HG02870 (cell line): ENCODE data around the gene RITA1.
A peak's percentile ranks its signal among the peaks of the same experiment; 100 is the strongest.

Source experiments
- ATAC-seq: cut with Tn5 transposase; IDR thresholded peaks from one replicate; pipeline ENCODE4 v1.9.1; 2021; ENCODE audit warnings: mild to moderate bottlenecking, moderate library complexity; ENCODE audit not compliant: unreplicated experiment

RITA1 gene

GRCh38 chr12:113152835-113153814, 32.4 kb upstream of the RITA1 start:
- ATAC-seq = peak; percentile 44

GRCh38 chr12:113154351-113154973, 31.1 kb upstream of the RITA1 start:
- no peak for ATAC-seq

GRCh38 chr12:113155060-113155459, 30.5 kb upstream of the RITA1 start:
- no peak for ATAC-seq

GRCh38 chr12:113155646-113156045, 29.9 kb upstream of the RITA1 start:
- ATAC-seq = no peak

GRCh38 chr12:113157218-113157859, 28.2 kb upstream of the RITA1 start:
- no peak for ATAC-seq

- no peak for ATAC-seq
These were observed 26.9 kb upstream of the RITA1 start for GRCh38 chr12:113158439-113159203.

- no peak for ATAC-seq
These were observed 25.6 kb upstream of the RITA1 start for GRCh38 chr12:113159937-113160336.

DNA sequence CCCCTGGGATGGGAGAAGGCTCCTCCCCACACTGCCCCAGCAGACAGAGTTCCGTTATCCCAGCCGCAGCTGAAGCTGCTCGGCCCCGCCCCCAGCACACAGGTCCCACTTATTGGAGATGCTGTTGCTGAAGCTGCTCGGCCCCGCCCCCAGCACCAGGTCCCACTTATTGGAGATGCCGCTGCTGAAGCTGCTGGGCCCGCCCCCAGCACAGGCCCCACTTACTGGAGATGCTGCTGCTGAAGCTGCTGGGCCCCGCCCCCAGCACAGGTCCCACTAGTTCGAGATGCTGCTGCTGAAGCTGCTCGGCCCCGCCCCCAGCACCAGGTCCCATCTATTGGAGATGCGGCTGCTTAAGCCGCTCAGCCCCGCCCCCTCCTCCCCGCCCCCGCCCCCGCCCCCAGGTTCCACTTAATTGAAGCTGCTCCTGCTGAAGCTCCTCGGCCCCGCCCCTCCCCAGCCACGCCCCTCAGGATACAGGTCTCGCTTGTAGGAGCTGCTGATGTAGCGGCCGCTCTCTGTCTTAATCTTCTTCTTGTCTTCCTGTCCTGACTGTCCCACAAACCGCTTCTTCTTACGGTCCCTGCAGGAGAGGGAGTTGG, 24.0 kb upstream of the RITA1 start:
- ATAC-seq = no peak

DNA sequence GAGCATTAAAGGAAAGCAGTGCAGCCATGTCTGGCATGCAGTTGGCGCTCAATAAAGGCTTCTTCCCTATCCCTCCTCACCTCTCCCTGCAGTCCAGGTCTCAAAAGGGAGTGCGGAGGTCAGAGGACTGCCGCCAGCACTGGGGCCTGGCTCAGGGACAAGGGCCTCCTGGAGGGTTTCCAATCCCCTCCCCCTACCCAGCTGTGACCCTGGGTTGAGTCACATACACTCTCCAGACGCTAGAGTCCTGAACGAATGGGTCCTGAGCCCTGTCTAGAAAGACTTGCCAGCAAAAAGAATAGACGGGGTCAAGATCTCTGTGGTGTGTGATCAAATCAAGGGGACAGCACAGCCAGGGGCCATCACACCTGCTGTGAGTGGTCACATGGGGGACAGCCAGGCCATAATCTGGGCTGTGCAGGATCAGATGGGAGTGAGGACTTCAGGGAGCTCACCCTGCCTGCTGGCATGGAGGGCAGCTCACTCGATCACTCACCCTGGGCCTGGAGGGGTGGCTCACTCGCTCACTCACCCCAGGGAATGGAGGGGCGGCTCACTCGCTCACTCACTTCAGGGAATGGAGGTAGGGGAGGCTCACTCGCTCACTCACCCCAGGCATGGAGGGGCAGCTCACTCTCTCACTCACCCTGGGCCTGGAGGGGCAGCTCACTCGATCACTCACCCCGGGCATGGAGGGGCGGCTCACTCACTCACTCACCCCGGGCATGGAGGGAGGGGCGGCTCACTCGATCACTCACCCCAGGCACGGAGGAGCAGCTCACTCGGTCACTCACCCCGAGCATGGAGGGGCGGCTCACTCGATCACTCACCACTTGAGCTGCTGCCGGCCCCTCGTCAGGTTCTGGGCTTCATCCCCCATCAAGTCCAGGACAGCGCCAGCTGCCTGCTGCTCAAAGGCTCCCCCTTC, 23.2 kb upstream of the RITA1 start:
- ATAC-seq = no peak

DNA sequence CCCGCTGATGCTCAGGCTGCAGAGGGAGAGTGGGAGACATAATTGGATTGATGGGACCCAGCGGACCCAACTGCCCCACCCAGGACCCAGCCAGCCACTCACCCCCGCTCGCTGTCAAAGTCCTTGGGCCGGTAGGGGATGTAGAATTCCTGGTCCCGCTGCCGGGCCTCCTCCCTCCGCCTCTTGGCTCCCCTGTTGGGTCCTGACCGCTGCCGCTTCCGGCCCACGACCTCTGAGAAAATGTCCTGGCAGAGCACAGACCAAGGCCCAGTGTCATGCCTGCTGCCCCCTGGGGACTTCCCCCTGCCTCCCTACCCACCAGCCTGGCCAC, 22.5 kb upstream of the RITA1 start:
- no peak for ATAC-seq

DNA sequence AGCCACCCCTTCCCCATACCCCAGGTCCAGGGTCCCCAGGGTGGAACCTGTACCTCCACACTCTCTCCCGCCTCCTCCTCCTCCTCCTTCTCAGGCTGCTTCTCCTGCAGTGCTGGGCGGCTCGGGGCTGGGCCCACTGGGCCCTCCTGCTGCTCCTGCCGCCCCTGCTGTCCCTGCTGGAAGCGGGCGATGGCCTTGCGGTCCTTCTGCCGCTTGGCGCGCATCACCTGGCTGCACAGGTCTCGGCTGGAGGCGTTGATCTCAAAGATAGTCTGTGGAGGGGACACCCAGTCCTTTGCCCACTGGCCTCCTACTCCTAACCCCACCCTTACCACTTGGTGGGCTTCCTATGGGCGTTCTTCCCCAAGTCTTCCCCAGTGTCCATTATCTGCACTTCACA, 21.5 kb upstream of the RITA1 start:
- no peak for ATAC-seq

DNA sequence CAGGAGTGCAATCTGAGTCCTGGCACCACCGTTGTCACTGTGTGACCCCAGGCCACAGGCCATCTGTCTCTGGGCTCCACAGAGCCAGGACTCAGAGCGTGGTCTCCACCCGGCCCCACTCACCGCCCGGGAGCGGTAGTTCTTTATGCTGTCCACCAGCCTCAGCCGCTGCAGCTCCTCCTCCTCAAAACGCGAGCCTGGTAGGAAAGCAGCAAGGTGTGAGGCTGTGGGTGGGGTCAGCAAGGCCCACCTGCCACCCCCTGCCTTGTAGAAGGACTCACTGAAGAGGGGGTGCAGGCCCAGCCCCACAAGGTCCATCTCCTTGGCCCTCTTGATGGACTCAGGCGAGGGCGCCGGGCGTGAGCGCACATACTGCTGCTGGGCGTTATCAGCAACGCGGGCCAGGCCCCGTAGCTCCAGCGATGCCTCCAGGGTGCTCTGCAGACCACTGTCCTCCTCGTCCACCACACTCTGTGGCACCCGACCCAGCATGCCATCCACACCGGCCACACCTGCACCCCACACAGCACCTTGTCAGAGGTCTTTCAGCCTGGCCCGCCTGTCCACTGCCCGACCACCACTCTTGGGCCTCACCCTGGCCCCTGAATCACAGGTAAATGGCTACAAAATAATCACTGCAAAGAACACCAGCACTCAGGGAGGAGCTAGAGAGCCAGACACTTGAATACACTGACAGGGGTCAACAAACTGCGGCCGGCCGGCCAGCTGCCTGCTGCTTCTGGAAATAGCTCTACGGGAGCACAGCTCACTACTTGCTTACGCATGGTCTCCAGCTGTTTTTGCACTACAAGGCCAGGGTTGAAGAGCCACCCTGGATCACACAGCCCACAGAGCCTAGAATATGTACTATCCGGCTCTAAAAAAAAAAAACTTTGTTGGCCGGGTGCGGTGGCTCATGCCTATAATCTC, 19.7 kb upstream of the RITA1 start:
- ATAC-seq = no peak

DNA sequence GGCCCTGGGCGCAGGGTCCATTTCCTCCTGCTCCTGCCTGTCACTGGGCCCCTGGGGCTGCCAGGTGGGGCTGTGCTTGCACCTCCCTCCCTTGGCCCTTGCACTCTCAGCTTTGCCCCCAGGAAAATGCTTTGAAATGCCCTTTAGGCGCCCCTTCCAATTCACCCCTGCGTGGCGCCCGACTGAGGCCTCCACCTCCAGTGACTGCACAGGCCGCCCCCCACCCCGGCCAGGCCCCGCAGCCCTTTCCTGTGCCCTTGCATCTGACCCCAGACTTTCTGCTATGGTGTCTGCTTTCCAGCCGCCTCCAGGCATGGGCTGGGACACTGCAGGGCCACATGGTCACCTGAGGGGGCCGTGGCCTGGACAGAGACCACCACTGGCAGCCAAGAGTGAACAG, 17.7 kb upstream of the RITA1 start:
- ATAC-seq = no peak

DNA sequence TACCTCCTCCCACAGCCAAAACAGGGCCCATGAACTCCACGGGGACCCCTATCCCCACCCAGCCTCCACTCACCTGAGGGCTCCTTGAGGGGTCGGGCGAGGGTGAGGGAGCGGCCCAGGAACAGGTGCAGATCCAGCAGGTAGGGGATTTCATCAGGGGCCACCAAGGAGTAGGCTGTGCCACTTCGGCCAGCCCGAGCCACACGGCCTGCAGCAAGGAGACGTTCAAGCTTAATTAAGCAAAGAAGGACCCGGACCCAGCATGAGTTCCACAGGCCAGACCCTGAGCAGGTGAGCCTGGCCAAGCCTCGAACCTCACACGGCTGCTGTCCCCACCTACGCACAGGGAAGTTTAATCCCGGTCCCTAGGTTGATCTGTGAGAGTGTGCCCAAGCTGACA, 15.8 kb upstream of the RITA1 start:
- no peak for ATAC-seq

GRCh38 chr12:113170457-113170856, 15.1 kb upstream of the RITA1 start:
- no peak for ATAC-seq

GRCh38 chr12:113170926-113171325, 14.6 kb upstream of the RITA1 start:
- ATAC-seq = no peak

DNA sequence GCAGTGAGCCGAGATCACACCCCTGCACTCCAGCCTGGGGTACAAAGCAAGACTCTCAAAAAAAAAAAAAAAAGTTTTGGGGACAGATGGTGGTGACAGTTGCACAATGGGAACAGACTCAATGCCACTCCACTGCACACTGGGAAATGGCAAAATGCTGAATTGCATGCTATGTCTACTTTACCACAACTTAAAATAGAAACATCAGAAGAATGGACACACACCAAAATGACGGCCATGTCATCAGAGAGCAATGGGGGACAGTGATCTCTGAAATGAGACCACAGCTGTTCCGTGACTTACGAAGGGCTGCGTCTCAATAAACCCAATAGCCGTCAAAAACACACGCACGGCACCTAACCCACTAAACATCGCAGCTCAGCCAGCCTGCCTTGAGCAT, 14.0 kb upstream of the RITA1 start:
- ATAC-seq = no peak

GRCh38 chr12:113172185-113172584, 13.3 kb upstream of the RITA1 start:
- no peak for ATAC-seq
